WI38 (cell line): ENCODE results near the gene UTP3.
"Not testable (repeated sequence)": the region's sequence is repeated elsewhere in the genome, so short reads cannot be mapped to it uniquely, and the experiment has no call there.

Source experiments
- H3K4me3 ChIP-seq: 2 replicates; pipeline ENCODE4 v1.5.1; 2011; ENCODE audit warnings: low read depth, mild to moderate bottlenecking, control low read depth, low read length
- CTCF ChIP-seq: IDR thresholded peaks from 2 replicates; pipeline ENCODE4 v1.5.1; 2012; ENCODE audit warnings: low read depth, mild to moderate bottlenecking, control low read depth, low read length

UTP3 gene

GRCh38 chr4:70674731-70675130 lies 13.6 kb upstream of the UTP3 start:
- H3K4me3 ChIP-seq, result no peak overlapping the region
- no peak for TF ChIP-seq CTCF

- no peak overlapping the region for H3K4me3 ChIP-seq
- TF ChIP-seq CTCF, result no peak
Observed at GRCh38 chr4:70676554-70677090, 11.7 kb upstream of the UTP3 start.

- TF ChIP-seq CTCF, result no peak
Observed at GRCh38 chr4:70678383-70678999, 9.8 kb upstream of the UTP3 start.

GRCh38 chr4:70680934-70681333 lies 7.4 kb upstream of the UTP3 start:
- no peak overlapping the region for H3K4me3 ChIP-seq
- no peak for TF ChIP-seq CTCF

More at GRCh38 chr4:70678383-70678999, 9.8 kb upstream of the UTP3 start:
- H3K4me3 ChIP-seq, result no peak overlapping the region

- no peak overlapping the region for H3K4me3 ChIP-seq
- TF ChIP-seq CTCF, result no peak
Observed at GRCh38 chr4:70681704-70682103, 6.6 kb upstream of the UTP3 start.

- H3K4me3 ChIP-seq, result not testable (repeated sequence)
Observed at GRCh38 chr4:70682142-70682541, 6.2 kb upstream of the UTP3 start.

GRCh38 chr4:70687392-70687791 lies 940 bp upstream of the UTP3 start:
- TF ChIP-seq CTCF, result no peak
- H3K4me3 ChIP-seq, result peak overlapping the region; percentile 94

- no peak for TF ChIP-seq CTCF
- peak overlapping the region; percentile 94 for H3K4me3 ChIP-seq
Observed at GRCh38 chr4:70688795-70689231, 481 bp downstream of the UTP3 start.
